Calu3 (cell line): ENCODE measurements around the gene PLCL2. TPM values are rescaled to one million over a fixed set of nuclear protein-coding genes. Genes with fewer than 3 reads are reported as not detected.

Source experiments
- BruUV-seq: library from RNA; stranded (reverse); fragments of 400-500 nt; replicated peaks from 2 replicates; lab custom pipeline; 2021; lab: Mats Ljungman, UMichigan
- CTCF ChIA-PET: fragments of 300-600 bp; sonication (Branson Sonifier 250); formaldehyde crosslinking; loops from one replicate; lab custom pipeline; 2022; ENCODE audit warnings: antibody characterized with exemption; lab: Charles Lee
- DNase-seq: peaks from one replicate; pipeline ENCODE4 v3.0.0; 2022
- H3K27ac Mint-ChIP-seq: one replicate; pipeline ENCODE4 v1.8.0; 2022; ENCODE audit warnings: mixed read lengths; ENCODE audit not compliant: unreplicated experiment
- H3K27me3 Mint-ChIP-seq: one replicate; pipeline ENCODE4 v1.8.0; 2022; ENCODE audit warnings: mixed read lengths; ENCODE audit not compliant: unreplicated experiment
- H3K36me3 Mint-ChIP-seq: one replicate; pipeline ENCODE4 v1.8.0; 2022; ENCODE audit warnings: mild to moderate bottlenecking, moderate library complexity, mixed read lengths; ENCODE audit not compliant: insufficient read depth, unreplicated experiment
- H3K4me1 Mint-ChIP-seq: one replicate; pipeline ENCODE4 v1.8.0; 2022; ENCODE audit warnings: mild to moderate bottlenecking, low read depth, mixed read lengths; ENCODE audit not compliant: unreplicated experiment
- H3K4me3 Mint-ChIP-seq: one replicate; pipeline ENCODE4 v1.8.0; 2022; ENCODE audit warnings: mild to moderate bottlenecking, low read depth, moderate library complexity, mixed read lengths; ENCODE audit not compliant: unreplicated experiment
- H3K9me3 Mint-ChIP-seq: one replicate; pipeline ENCODE4 v1.8.0; 2022; ENCODE audit warnings: low read depth, mixed read lengths; ENCODE audit not compliant: unreplicated experiment
- CTCF ChIP-seq: fragments of 200-600 bp; IDR thresholded peaks from one replicate; pipeline ENCODE4 v1.8.0; 2022; ENCODE audit warnings: antibody characterized with exemption; ENCODE audit not compliant: unreplicated experiment
- intact Hi-C: fragments of 100-400 bp; cut with micrococcal nuclease; formaldehyde crosslinking; loops from one replicate; pipeline ENCODE4 v1.10.0; 2022; ENCODE audit not compliant: unreplicated experiment
- total RNA-seq: library from RNA; stranded (reverse); gene quantifications from 2 replicates; pipeline ENCODE4 v1.2.3, GENCODE V29; 2022

The PLCL2 gene
- total RNA-seq, 1 experiment from 2014 or later: 5.8 TPM

- H3K27ac Mint-ChIP-seq: no peak overlapping the region
- no peaks in the 10 kb centered on the region for H3K4me1 Mint-ChIP-seq
- no TSS peak for BruUV-seq
- H3K4me3 Mint-ChIP-seq: no peak overlapping the region
- no peaks in the 10 kb centered on the region for H3K27me3 Mint-ChIP-seq
- intact Hi-C loops: no loop called here
- no peaks in the 10 kb centered on the region for H3K9me3 Mint-ChIP-seq
- DNase-seq: no peak
- CTCF ChIA-PET: no interaction called here
- H3K36me3 Mint-ChIP-seq: no peaks in the 10 kb centered on the region
- no peak for TF ChIP-seq CTCF
Observed at GRCh38 chr3:17088602-17089313, 204.0 kb downstream of the PLCL2 start.

GRCh38 chr3:17089314-17089700 lies 204.6 kb downstream of the PLCL2 start:
- DNase-seq: no peak
- Mint-ChIP-seq H3K4me1 (no peaks in the 10 kb centered on the region), H3K27ac (no peak overlapping the region), H3K4me3 (no peak overlapping the region), H3K27me3 (no peaks in the 10 kb centered on the region), H3K9me3 (no peaks in the 10 kb centered on the region), H3K36me3 (no peaks in the 10 kb centered on the region)
- intact Hi-C loops: no loop called here
- no peak for TF ChIP-seq CTCF
- no TSS peak for BruUV-seq
- CTCF ChIA-PET: no interaction called here

- no peaks in the 10 kb centered on the region for H3K27me3 Mint-ChIP-seq
- no peaks in the 10 kb centered on the region for H3K36me3 Mint-ChIP-seq
- no peaks in the 10 kb centered on the region for H3K9me3 Mint-ChIP-seq
- no peaks in the 10 kb centered on the region for H3K4me1 Mint-ChIP-seq
- H3K27ac Mint-ChIP-seq: no peak overlapping the region
- CTCF ChIA-PET: no interaction called here
- DNase-seq: no peak
- BruUV-seq: no TSS peak
- intact Hi-C loops: no loop called here
- H3K4me3 Mint-ChIP-seq: no peak overlapping the region
- TF ChIP-seq CTCF: no peak
Observed at GRCh38 chr3:17090280-17090983, 205.7 kb downstream of the PLCL2 start.

GRCh38 chr3:17091910-17092582 lies 207.3 kb downstream of the PLCL2 start:
- H3K27me3 Mint-ChIP-seq: no peaks in the 10 kb centered on the region
- no TSS peak for BruUV-seq
- CTCF ChIA-PET: no interaction called here
- no peaks in the 10 kb centered on the region for H3K4me1 Mint-ChIP-seq
- TF ChIP-seq CTCF: no peak
- H3K36me3 Mint-ChIP-seq: no peaks in the 10 kb centered on the region
- no peak for DNase-seq
- H3K4me3 Mint-ChIP-seq: no peak overlapping the region
- H3K9me3 Mint-ChIP-seq: no peaks in the 10 kb centered on the region
- no peak overlapping the region for H3K27ac Mint-ChIP-seq
- intact Hi-C loops: no loop called here
